Panc1 (cell line): ENCODE results near the gene OLFML2A.

Experiments used
- POLR2AphosphoS5 ChIP-seq: IDR thresholded peaks from 2 replicates; pipeline ENCODE4 v1.6.1; 2012; ENCODE audit warnings: mild to moderate bottlenecking, low read depth, low read length, moderate library complexity
- REST ChIP-seq, 2 experiments: IDR thresholded peaks; 2 replicates each; pipeline ENCODE4 v1.6.1; 2011 to 2012; ENCODE audit warnings: low read depth in 2 of 2, control low read depth in 1 of 2, low read length in 1 of 2, mild to moderate bottlenecking in 1 of 2, moderate library complexity in 1 of 2; ENCODE audit not compliant: insufficient read depth in 1 of 2
- TF ChIP-seq, protein P1 (sequence below): fragments of 450-650 bp; IDR thresholded peaks from 2 replicates; pipeline ENCODE4 v1.5.1; 2017; ENCODE audit warnings: mild to moderate bottlenecking

- TF ChIP-seq, protein P1, sequence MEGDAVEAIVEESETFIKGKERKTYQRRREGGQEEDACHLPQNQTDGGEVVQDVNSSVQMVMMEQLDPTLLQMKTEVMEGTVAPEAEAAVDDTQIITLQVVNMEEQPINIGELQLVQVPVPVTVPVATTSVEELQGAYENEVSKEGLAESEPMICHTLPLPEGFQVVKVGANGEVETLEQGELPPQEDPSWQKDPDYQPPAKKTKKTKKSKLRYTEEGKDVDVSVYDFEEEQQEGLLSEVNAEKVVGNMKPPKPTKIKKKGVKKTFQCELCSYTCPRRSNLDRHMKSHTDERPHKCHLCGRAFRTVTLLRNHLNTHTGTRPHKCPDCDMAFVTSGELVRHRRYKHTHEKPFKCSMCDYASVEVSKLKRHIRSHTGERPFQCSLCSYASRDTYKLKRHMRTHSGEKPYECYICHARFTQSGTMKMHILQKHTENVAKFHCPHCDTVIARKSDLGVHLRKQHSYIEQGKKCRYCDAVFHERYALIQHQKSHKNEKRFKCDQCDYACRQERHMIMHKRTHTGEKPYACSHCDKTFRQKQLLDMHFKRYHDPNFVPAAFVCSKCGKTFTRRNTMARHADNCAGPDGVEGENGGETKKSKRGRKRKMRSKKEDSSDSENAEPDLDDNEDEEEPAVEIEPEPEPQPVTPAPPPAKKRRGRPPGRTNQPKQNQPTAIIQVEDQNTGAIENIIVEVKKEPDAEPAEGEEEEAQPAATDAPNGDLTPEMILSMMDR, result no peak
- TF ChIP-seq POLR2AphosphoS5 (no peak), REST (IDR thresholded peaks at IDR 0.05; ENCODE audit: insufficient read depth in 1 of 2, low read depth in 2 of 2, low read length in 1 of 2) (no peak)
Observed at GRCh38 chr9:124733964-124734740, 42.8 kb upstream of the OLFML2A start.
